ENCODE data around the gene HMOX1. TPM values are rescaled to one million over a fixed set of nuclear protein-coding genes. Genes with fewer than 3 reads are reported as not detected.

HMOX1 gene
- total and polyA plus RNA-seq, 2 of the 8 experiments (the other 6 are each of a cell fraction or from before 2014, with no cell fraction given) = 25.0 to 41.6 TPM

DNA sequence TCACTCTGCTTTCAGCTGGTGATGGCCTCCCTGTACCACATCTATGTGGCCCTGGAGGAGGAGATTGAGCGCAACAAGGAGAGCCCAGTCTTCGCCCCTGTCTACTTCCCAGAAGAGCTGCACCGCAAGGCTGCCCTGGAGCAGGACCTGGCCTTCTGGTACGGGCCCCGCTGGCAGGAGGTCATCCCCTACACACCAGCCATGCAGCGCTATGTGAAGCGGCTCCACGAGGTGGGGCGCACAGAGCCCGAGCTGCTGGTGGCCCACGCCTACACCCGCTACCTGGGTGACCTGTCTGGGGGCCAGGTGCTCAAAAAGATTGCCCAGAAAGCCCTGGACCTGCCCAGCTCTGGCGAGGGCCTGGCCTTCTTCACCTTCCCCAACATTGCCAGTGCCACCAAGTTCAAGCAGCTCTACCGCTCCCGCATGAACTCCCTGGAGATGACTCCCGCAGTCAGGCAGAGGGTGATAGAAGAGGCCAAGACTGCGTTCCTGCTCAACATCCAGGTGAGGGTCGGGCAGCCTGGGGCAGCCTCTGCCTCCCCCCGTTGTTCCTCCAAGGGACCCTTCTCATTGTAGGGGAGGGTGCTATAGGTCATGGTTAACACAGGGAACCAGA is 5.9 kb downstream of the HMOX1 start:
- FAIRE-seq = no peak
- POLR2A ChIA-PET (ENCODE audit: partially characterized antibody) = interaction anchor here (0.6 to 57.4 kb wide), 3 partner anchors 10 to 84 kb away, joined by 3 to 1995 read pairs (median 3); partner anchors contain the start of gene MCM5

More for the DNA sequence above, 5.9 kb downstream of the HMOX1 start:
- H2AFZ ChIP-seq (ENCODE audit: low read length) = no peak overlapping the region
- CTCF ChIA-PET (ENCODE audit: partially characterized antibody) = interaction anchor here (1.1 to 6.4 kb wide), 6 partner anchors 10 to 35 kb away, joined by 3 to 39 read pairs (median 4); no protein-coding TSS in a partner anchor
- H3K9ac ChIP-seq (replicated peaks in 1 of 4; ENCODE audit: extremely low read depth in 1 of 4, low read depth in 3 of 4, low read length in 3 of 4) = no peak overlapping the region
- no peak overlapping the region for H3K4ac ChIP-seq (replicated peaks; ENCODE audit: insufficient read length, low read depth, low read length)
- no peak overlapping the region for H3K4me3 ChIP-seq (ENCODE audit: extremely low read depth in 1 of 4, insufficient read depth in 2 of 4, low read depth in 3 of 4, low read length in 4 of 4)
- no peaks in the 10 kb centered on the region for H3K27me3 ChIP-seq (replicated peaks in 1 of 4; ENCODE audit: control insufficient read depth in 3 of 4, extremely low read depth in 1 of 4, insufficient read depth in 3 of 4, low read length in 3 of 4)
- DNase-seq (ENCODE audit: low read depth in 1 of 2, low spot score in 2 of 2) = no peak
- peaks cover 0 to 13% (median 7%) of the 10 kb centered on the region in 4 experiments; a peak in 5 of 8 replicates for H3K36me3 ChIP-seq (ENCODE audit: control insufficient read depth in 2 of 4, insufficient read depth in 4 of 4, low read length in 3 of 4)
- no peak overlapping the region; the same call in 1 of the 2 replicates for H4K8ac ChIP-seq (ENCODE audit: extremely low read depth, insufficient read depth, low read length)
- H2BK20ac ChIP-seq (ENCODE audit: low read length) = no peak overlapping the region
- no peak overlapping the region for H3K56ac ChIP-seq (replicated peaks; ENCODE audit: insufficient read length, low read depth, low read length)
- H3K18ac ChIP-seq (ENCODE audit: extremely low read depth, low read length) = no peak overlapping the region
- no peak overlapping the region for H2AK5ac ChIP-seq (ENCODE audit: low read depth, low read length)
- 94% methylated on average over 19 of the region's 19 CpGs; no CpG with 5 or more reads in 1 of the 2 experiments for WGBS, 2 experiments (ENCODE audit: extremely low coverage in 1 of 2, insufficient coverage in 1 of 2, insufficient read length in 1 of 2, insufficient replicate concordance in 2 of 2, low coverage in 1 of 2, low lambda C conversion rate in 2 of 2, missing lambda C conversion rate in 1 of 2)
- H3K14ac ChIP-seq (ENCODE audit: insufficient read length) = no peak overlapping the region
- no peak overlapping the region for H4K5ac ChIP-seq (ENCODE audit: insufficient read length, low read depth, low read length)
- no peak overlapping the region for H3K4me2 ChIP-seq (ENCODE audit: insufficient read depth in 1 of 2, low read depth in 2 of 2, low read length in 2 of 2)
- no peaks in the 10 kb centered on the region for H3K79me2 ChIP-seq (ENCODE audit: control insufficient read depth in 1 of 2, insufficient read depth in 2 of 2, low read length in 2 of 2)
- no peak overlapping the region for H4K91ac ChIP-seq (replicated peaks; ENCODE audit: insufficient read length, low read length)
- no peaks in the 10 kb centered on the region for H3K79me1 ChIP-seq (ENCODE audit: low read depth, low read length)
- H2BK15ac ChIP-seq (ENCODE audit: low read length) = no peak overlapping the region
- H3K27ac ChIP-seq (ENCODE audit: low read depth, low read length) = no peak overlapping the region
- no peaks in the 10 kb centered on the region for H3K23me2 ChIP-seq (ENCODE audit: low read depth, low read length)
- no peak overlapping the region for H2BK12ac ChIP-seq (ENCODE audit: low read depth, low read length)
- peaks cover 0 to 2% (median under 1%) of the 10 kb centered on the region in 4 experiments; a peak in 4 of 7 replicates for H3K4me1 ChIP-seq (replicated peaks in 1 of 4; ENCODE audit: control insufficient read depth in 3 of 4, insufficient read depth in 4 of 4, low read length in 3 of 4)
- no peak overlapping the region for H3K23ac ChIP-seq (ENCODE audit: insufficient read length)
- TF ChIP-seq SRF (IDR thresholded peaks at IDR 0.05; ENCODE audit: low read depth, low read length) = no peak
- TF ChIP-seq HDAC6 (IDR thresholded peaks at IDR 0.05; ENCODE audit: low read depth, low read length) = no peak
- TF ChIP-seq SIX5 (IDR thresholded peaks at IDR 0.05; ENCODE audit: low read depth, low read length) = no peak
- TF ChIP-seq SP1 (IDR thresholded peaks at IDR 0.05; ENCODE audit: low read depth, low read length) = no peak
- no peaks in the 10 kb centered on the region for H3K9me3 ChIP-seq (ENCODE audit: insufficient read depth in 2 of 2, low read depth in 1 of 2, low read length in 1 of 2)
- H2BK5ac ChIP-seq (ENCODE audit: low read depth, low read length) = 0 out of 2 replicates have a peak overlapping the region, but pooled peaks have one; percentile 44
- H4K20me1 ChIP-seq (replicated peaks in 1 of 2; ENCODE audit: control insufficient read depth in 1 of 2, insufficient read depth in 2 of 2, low read length in 2 of 2) = no peaks in the 10 kb centered on the region
- no peak overlapping the region for H2BK120ac ChIP-seq (replicated peaks; ENCODE audit: low read depth, low read length)
